GM18951 (cell line): ENCODE results near the gene MED27.

Experiments
- POLR2A ChIP-seq: IDR thresholded peaks from 4 replicates; pipeline ENCODE4 v1.6.1; 2011; ENCODE audit warnings: mild to moderate bottlenecking; ENCODE audit not compliant: insufficient read length, insufficient read depth; ENCODE audit errors: extremely low read depth
- in situ Hi-C: fragments of 300-500 bp; cut with MboI; formaldehyde crosslinking; loops from one replicate; pipeline ENCODE4 v1.12.0; 2022; ENCODE audit warnings: low sequenced_read_pairs, mixed read lengths, inconsistent platforms; ENCODE audit not compliant: unreplicated experiment

The MED27 gene

GRCh38 chr9:131879181-131879910 lies 200.3 kb downstream of the MED27 start:
- TF ChIP-seq POLR2A = no peak
- in situ Hi-C loops = no loop called here

- in situ Hi-C loops = no loop called here
- TF ChIP-seq POLR2A = no peak
Observed at GRCh38 chr9:131876486-131876885, 203.2 kb downstream of the MED27 start.

DNA sequence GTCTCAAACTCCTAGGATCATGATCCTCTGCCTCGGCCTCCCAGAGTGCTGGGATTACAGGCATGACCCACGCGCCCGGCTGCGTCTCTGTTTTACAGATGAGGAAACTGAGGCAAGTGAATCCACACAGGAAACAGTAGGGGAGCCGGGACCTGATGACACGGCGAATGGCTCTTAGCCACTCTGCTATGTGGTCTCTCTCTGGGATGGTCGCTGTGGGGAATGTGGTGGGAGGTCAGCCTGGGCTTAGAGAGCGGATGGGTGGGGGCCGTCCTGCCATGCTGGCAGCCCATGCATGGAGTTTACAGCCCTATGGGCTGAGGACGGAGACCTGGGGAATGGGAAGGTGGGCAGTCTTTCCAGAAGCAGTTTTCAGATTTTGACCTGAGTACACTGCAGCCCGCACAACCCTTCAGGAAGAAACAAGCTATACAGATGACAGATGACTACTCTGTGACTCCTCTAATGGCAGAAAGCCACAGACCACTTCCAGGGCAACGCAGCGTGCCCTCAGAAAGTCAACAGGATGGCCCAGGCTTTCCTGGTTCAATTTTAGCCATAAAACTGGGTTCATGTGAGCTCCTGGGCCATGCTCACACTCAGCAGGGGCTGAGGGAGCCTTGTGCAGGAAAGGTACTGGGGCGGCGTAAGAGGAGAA lies 203.7 kb downstream of the MED27 start:
- no peak for TF ChIP-seq POLR2A
- in situ Hi-C loops = no loop called here

- no peak for TF ChIP-seq POLR2A
- in situ Hi-C loops = no loop called here
Observed at GRCh38 chr9:131874916-131875670, 204.6 kb downstream of the MED27 start.

GRCh38 chr9:131874447-131874846 lies 205.2 kb downstream of the MED27 start:
- TF ChIP-seq POLR2A = no peak
- in situ Hi-C loops = no loop called here

GRCh38 chr9:131873891-131874440 lies 205.7 kb downstream of the MED27 start:
- TF ChIP-seq POLR2A = no peak
- in situ Hi-C loops = no loop called here

DNA sequence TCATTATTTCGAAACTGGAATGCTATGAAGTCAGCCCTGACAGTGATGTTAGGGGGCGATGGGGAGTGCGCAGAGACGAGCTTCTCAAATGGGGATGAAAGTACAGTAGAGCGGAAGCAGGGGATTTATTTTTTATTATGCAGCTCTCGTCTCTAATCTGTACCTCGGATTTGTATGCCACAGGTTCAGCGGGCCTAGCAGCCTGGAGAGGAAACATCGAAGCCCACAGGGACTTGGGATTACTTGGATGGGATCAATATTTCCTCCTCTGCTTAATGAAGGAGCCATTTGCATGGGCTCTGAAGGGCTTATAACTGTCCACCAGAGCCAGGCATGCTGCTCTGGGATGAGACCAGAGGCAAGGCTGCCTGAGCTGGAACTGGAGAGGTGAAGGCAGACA lies 206.3 kb downstream of the MED27 start:
- no peak for TF ChIP-seq POLR2A
- in situ Hi-C loops = no loop called here

- TF ChIP-seq POLR2A = no peak
- in situ Hi-C loops = no loop called here
Observed at GRCh38 chr9:131872702-131873101, 207.0 kb downstream of the MED27 start.

DNA sequence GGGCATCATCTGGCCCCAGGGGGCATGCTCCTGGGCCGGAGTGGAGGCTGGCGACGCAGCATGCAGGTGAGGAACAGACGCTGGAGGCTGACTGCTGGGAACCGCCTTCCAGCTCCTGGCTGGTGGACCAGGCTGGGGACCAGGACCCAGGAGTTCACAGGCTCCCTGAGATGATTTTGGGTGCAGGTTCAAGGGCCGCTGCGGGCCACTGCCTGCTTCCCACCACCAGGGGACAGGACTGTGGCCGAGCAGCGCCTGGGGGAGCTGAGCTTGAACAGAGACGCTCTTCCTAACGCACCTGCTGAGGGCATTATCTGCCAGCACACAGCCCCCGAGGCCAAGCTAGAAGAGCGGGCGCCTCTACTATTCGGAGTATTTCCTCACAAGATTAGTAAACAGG lies 207.7 kb downstream of the MED27 start:
- no peak for TF ChIP-seq POLR2A
- in situ Hi-C loops = no loop called here

DNA sequence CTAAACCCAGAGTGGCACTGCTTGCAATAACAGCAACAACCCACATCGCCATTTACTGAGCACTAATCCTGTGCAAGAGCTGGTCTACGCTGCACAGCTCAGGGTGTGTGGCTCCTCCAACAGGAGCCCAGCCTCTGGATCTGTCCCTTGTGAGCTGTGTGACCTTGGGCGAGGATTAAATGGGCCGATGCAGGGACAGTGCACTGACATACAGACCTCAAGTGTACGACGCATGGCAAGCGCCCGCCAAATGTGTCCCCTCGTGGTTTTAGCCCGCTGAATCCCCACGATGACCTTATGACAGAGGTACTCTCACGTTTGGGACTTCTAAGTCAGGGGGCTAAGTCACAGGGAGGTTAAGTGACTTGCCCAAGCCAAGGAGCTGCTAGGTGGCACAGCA lies 209.5 kb downstream of the MED27 start:
- no peak for TF ChIP-seq POLR2A
- in situ Hi-C loops = no loop called here

DNA sequence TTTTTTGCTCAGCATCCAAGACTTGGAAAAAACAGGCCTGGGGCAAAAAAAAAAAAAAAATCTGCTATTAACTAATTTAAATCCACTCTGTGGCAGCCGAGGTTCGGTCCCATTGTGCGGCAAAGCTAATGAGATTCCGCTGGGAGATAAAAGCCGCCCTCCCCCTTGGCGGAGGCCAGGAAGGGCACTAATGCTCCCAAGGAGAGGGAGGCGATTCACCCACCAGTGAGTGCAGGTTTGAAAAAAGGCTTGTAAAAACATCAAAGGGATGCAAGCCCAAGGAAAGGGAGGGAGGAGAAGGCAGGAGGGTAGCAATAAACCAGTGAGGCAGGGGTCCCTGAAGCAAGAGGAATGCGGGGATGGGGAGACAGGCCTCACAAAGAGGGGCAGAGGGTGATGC lies 210.3 kb downstream of the MED27 start:
- in situ Hi-C loops = no loop called here
- TF ChIP-seq POLR2A = no peak

GRCh38 chr9:131868766-131869165 lies 210.9 kb downstream of the MED27 start:
- in situ Hi-C loops = no loop called here

DNA sequence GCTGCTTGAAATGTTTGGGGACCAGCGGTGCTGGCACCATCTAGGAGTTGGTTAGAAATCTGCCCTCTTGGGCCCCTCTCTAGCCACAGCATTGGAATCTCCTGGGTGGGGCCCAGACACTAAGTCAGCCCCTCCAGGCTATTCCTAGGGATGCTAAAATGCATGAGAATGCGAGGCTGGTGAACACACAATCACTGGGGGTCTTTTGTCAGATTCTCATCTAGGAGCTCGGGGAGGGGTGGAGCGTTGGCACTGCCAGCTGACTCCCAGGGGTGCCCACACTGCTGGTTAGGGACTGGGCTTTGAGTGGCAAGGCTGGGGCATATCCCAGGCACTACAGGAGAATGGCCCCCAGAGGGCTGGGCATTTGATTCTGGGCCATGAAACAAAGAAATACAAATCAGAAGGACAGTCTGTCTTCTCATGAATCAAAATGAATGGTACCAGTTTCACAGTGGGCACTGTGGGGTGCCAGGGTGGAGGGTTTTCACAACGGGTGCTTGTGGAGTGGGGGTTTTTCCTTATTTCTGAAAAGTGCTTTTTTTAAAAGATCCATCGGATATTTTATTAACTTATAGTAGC lies 212.0 kb downstream of the MED27 start:
- no peak for TF ChIP-seq POLR2A
- in situ Hi-C loops = no loop called here

More at GRCh38 chr9:131868766-131869165, 210.9 kb downstream of the MED27 start:
- TF ChIP-seq POLR2A = no peak
